ENCODE data around the gene KCNN3.

DNA sequence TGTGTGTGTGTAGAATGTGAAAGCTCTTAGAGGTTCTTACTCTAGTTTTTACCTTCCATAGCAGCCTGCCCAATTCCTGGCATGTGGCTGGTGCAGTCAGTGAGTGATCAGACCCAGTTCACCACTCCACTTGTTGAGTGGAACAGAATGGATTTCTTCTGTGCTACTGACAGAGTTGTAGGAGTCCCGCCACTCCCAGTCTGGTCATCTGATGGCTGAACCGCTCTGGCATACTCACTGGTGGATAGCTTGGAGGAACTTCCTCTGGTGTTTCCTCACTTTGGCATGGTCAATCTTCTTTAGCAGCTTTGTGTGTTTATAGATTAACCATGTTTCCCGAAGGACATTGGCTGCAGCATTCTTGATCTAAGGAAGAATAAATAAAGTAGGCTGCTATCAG, 155.4 kb downstream of the KCNN3 start:
- no peak for TF ChIP-seq CTCF (IDR thresholded peaks at IDR 0.05 in 8 of 11, conservative IDR thresholded peaks at IDR 0.05 in 3 of 11)
- no peak for TF ChIP-seq POLR2AphosphoS5 (IDR thresholded peaks at IDR 0.05)
- TF ChIP-seq POLR2A (IDR thresholded peaks at IDR 0.05): no peak
